ENCODE results near the gene ZSCAN31.
"Not testable (repeated sequence)": the region's sequence is repeated elsewhere in the genome, so short reads cannot be mapped to it uniquely, and the experiment has no call there.

The ZSCAN31 gene

DNA sequence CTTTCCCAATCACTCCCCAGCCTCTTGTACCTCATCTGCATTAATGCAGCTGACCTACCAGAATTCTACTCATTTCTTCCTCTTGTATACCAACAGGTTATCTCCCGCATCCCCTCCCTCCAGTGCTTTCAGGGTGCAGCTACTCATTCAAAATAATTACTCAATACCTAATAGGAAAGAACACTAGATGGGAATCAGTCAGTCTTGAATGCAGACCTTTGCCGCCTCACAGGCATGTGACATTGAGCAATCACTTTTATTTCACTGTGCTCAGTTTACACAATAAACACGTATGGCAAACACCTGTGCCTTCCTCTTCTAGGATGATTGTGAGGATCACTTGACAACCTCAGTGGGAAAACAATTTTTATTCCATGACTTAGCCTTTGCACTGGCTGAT lies 13.3 kb downstream of the ZSCAN31 start:
- DNase-seq (ENCODE audit: low read depth) = no peak
- H3K4me3 ChIP-seq (ENCODE audit: low read length) = no peak overlapping the region
- TF ChIP-seq, protein P1, sequence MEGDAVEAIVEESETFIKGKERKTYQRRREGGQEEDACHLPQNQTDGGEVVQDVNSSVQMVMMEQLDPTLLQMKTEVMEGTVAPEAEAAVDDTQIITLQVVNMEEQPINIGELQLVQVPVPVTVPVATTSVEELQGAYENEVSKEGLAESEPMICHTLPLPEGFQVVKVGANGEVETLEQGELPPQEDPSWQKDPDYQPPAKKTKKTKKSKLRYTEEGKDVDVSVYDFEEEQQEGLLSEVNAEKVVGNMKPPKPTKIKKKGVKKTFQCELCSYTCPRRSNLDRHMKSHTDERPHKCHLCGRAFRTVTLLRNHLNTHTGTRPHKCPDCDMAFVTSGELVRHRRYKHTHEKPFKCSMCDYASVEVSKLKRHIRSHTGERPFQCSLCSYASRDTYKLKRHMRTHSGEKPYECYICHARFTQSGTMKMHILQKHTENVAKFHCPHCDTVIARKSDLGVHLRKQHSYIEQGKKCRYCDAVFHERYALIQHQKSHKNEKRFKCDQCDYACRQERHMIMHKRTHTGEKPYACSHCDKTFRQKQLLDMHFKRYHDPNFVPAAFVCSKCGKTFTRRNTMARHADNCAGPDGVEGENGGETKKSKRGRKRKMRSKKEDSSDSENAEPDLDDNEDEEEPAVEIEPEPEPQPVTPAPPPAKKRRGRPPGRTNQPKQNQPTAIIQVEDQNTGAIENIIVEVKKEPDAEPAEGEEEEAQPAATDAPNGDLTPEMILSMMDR (conservative IDR thresholded peaks at IDR 0.05; ENCODE audit: low read depth, low read length) = no peak

DNA sequence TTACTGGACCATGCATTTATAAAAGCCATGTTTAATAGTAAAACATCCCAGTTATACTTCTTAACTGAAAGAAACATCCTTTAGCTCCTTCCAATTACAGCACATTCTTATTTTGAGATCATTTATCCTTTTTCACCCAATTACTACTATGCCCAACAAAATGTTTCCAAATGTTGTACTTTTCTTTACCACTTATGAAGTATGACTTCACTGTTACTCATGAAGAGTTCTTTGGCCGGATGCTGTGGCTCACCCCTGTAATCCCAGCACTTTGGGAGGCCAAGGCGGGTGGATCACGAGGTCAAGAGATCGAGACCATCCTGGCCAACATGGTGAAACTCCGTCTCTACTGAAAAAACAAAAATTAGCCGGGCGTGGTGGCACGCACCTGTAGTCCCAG lies 18.1 kb downstream of the ZSCAN31 start:
- not testable (repeated sequence) for DNase-seq (ENCODE audit: low read depth); H3K4me3 ChIP-seq (ENCODE audit: low read length)

DNA sequence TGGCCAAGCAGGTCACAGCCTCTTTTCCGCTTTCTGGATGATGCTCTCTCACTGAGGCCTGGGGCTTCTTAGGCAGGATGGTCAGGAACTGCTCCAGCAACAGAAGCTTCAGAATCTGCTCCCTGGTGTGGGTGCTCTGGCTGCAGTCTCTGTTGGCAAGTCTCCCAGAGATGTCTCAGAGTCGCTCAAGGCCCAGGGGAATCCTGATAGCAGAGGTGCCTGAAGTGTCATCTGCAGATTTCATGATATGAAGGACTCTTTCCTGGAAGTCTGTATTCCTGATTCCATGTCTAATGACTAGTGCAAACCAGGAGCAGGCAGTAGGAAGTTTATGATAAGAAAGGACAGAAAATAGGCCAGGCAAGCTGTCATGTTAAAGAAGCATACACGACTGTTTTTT lies 20.3 kb downstream of the ZSCAN31 start:
- TF ChIP-seq, protein P1 (conservative IDR thresholded peaks at IDR 0.05; ENCODE audit: low read depth, low read length) = no peak
- DNase-seq (ENCODE audit: low read depth) = no peak
- no peak overlapping the region for H3K4me3 ChIP-seq (ENCODE audit: low read length)

DNA sequence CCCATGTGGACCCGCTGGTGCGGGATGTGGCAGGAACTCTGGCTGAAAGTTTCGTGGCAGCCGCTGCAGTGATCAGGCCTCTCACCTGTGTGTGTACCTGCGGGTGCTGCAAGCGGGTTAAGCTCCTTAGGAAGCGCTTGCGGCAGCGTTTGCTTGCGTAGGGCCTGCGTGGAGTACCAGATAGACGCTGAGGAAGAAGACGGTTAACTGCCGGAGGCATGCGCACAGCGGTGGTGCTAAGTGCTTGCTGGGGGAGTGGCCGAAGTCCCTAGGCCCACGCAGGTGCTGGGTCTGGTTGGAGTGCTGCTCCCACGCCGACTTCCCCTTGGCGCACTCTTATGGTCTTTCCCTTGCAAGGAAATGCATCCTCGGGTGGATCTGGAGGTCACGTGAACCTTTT lies 23.0 kb downstream of the ZSCAN31 start:
- TF ChIP-seq, protein P1 (conservative IDR thresholded peaks at IDR 0.05; ENCODE audit: low read depth, low read length) = no peak
- no peak for DNase-seq (ENCODE audit: low read depth)
- H3K4me3 ChIP-seq (ENCODE audit: low read length) = no peak overlapping the region

DNA sequence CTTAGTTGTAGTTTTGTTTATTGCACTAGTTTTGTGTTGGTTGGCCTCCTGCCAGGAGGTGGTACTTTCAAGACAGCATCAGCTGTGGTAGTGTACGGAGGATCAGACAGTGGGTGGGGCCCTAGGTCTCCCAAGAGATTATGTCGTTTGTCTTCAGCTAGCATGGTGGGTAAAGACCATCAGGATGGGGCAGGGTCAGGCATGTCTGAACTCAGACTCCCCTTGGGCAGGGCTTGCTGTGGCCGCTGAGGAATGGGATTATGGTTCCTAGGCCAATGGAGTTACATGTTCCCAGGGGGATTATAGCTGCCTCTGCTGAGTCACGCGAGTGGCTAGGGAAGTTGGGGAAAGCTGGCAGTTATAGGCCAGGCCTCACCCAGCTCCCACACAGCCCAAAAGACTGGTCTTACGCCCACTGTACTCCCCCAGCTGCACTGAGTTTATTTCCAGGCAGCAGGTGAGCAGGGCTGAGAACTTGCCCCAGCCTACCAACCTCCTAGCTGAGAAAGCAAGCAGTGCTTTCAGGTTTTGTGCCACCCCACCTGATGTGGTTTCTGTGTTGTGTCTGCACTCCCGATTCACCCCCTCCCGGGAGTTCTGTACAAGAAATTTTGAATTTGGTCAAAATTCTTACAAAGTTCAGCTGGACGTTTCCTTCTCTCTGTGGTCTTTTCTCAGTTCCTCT lies 24.7 kb downstream of the ZSCAN31 start:
- TF ChIP-seq, protein P1 (conservative IDR thresholded peaks at IDR 0.05; ENCODE audit: low read depth, low read length) = no peak
- no peak overlapping the region for H3K4me3 ChIP-seq (ENCODE audit: low read length)
- peak; percentile 97 for DNase-seq (ENCODE audit: low read depth)

DNA sequence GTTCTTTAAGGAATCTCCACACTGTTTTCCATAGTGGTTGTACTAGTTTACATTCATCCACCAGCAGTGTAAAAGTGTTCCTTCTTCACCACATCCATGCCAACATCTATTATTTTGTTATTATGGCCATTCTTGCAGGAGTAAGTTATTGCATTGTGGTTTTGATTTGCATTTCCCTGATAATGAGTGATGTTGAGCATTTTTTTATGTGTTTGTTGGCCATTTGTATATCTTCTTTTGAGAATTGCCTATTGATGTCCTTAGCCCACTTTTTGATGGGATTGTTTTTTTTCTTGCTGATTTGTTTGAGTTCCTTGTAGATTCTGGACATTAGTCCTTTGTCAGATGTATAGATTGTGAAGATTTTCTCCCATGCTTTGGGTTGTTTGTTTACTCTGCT lies 29.6 kb downstream of the ZSCAN31 start:
- not testable (repeated sequence) for H3K4me3 ChIP-seq (ENCODE audit: low read length); DNase-seq (ENCODE audit: low read depth)

DNA sequence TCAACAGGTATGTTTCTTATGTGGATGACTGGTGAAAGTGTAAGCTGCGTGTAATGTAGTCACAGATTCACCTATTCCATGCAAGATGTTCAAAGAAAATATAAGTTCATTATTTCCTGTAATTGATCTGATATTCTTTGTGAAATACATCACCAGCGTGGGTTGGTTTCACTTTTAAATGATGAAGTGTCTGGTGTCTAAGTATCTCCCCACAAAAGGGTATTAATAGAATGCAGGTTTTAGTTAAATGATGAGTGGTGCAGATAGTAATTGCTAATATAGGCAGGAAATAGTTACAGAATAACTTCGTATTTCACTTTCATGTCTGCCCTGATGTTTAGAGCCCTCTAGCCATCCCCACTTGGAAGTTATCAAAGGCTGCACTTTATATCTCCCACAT lies 32.4 kb downstream of the ZSCAN31 start:
- DNase-seq (ENCODE audit: low read depth) = no peak
- no peak overlapping the region for H3K4me3 ChIP-seq (ENCODE audit: low read length)
- TF ChIP-seq, protein P1 (conservative IDR thresholded peaks at IDR 0.05; ENCODE audit: low read depth, low read length) = no peak

DNA sequence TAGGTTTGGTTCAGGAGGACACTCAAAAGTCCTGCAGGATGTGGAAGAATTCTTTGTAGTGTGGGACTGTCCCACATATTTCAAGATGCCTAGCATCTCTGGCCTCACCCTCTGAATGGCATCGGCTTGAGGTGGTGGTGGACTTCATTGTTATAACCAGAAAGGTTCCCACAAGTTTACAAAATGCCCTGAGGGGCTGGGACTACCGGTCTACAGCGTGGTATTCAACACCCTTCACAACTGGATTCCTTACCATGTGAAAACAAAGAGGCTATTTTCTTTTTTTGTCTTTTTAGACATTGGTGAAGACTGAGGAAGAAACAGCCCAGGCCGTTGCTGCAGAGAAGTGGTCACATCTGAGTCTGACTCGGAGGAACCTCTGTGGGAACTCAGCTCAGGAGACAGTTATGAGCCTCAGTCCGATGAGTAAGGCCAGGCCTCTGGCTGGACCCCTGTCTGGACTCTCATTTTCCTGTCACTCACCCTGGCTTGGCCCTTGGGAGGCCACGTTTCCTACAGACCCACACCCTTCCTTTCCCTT lies 39.4 kb downstream of the ZSCAN31 start:
- no peak for DNase-seq (ENCODE audit: low read depth)
- TF ChIP-seq, protein P1 (conservative IDR thresholded peaks at IDR 0.05; ENCODE audit: low read depth, low read length) = no peak
- no peak overlapping the region for H3K4me3 ChIP-seq (ENCODE audit: low read length)

Measured in retinal pigment epithelial cell (primary cell).